IMR-90 (cell line): ENCODE results near the gene LY6G6F.

ENCODE experiments used
- CEBPB ChIP-seq: IDR thresholded peaks from 2 replicates; pipeline ENCODE4 v1.6.1; 2012; ENCODE audit warnings: low read depth, low read length, improper control_type of control experiment
- FOS ChIP-seq: fragments of 150-350 bp; IDR thresholded peaks from 2 replicates; pipeline ENCODE4 v1.6.1; 2016; ENCODE audit warnings: low read depth, low read length
- MAFK ChIP-seq: IDR thresholded peaks from 2 replicates; pipeline ENCODE4 v1.6.1; 2012; ENCODE audit warnings: low read depth, low read length, improper control_type of control experiment
- MAZ ChIP-seq: IDR thresholded peaks from 2 replicates; pipeline ENCODE4 v1.6.1; 2012; ENCODE audit warnings: low read depth, mild to moderate bottlenecking, low read length, improper control_type of control experiment, moderate library complexity, borderline replicate concordance
- MXI1 ChIP-seq: IDR thresholded peaks from 2 replicates; pipeline ENCODE4 v1.6.1; 2012; ENCODE audit warnings: low read depth, mild to moderate bottlenecking, low read length, moderate library complexity, borderline replicate concordance
- NFE2L2 ChIP-seq: fragments of 150-350 bp; IDR thresholded peaks from 2 replicates; pipeline ENCODE4 v1.6.1; 2016; ENCODE audit warnings: low read depth, mild to moderate bottlenecking, low read length
- POLR2A ChIP-seq: IDR thresholded peaks from 2 replicates; pipeline ENCODE4 v1.6.1; 2012; ENCODE audit warnings: mild to moderate bottlenecking, low read depth, low read length
- RAD21 ChIP-seq: IDR thresholded peaks from 2 replicates; pipeline ENCODE4 v1.6.1; 2012; ENCODE audit warnings: low read length, improper control_type of control experiment
- RFX5 ChIP-seq: IDR thresholded peaks from 2 replicates; pipeline ENCODE4 v1.8.0; 2012; ENCODE audit warnings: low read depth, mild to moderate bottlenecking, low read length, moderate library complexity
- SMC3 ChIP-seq: fragments of 150-350 bp; IDR thresholded peaks from 2 replicates; pipeline ENCODE4 v1.6.1; 2016; ENCODE audit warnings: low read depth, mild to moderate bottlenecking, antibody characterized with exemption, low read length, moderate library complexity
- TF ChIP-seq, protein P1 (sequence below): conservative IDR thresholded peaks from 2 replicates; pipeline ENCODE4 v1.5.1; 2012; ENCODE audit warnings: mild to moderate bottlenecking, low read depth, low read length, improper control_type of control experiment
- TF ChIP-seq, protein P2 (sequence below): fragments of 150-350 bp; IDR thresholded peaks from 2 replicates; pipeline ENCODE4 v1.6.1; 2016; ENCODE audit warnings: low read depth, mild to moderate bottlenecking, low read length, moderate library complexity, borderline replicate concordance

DNA sequence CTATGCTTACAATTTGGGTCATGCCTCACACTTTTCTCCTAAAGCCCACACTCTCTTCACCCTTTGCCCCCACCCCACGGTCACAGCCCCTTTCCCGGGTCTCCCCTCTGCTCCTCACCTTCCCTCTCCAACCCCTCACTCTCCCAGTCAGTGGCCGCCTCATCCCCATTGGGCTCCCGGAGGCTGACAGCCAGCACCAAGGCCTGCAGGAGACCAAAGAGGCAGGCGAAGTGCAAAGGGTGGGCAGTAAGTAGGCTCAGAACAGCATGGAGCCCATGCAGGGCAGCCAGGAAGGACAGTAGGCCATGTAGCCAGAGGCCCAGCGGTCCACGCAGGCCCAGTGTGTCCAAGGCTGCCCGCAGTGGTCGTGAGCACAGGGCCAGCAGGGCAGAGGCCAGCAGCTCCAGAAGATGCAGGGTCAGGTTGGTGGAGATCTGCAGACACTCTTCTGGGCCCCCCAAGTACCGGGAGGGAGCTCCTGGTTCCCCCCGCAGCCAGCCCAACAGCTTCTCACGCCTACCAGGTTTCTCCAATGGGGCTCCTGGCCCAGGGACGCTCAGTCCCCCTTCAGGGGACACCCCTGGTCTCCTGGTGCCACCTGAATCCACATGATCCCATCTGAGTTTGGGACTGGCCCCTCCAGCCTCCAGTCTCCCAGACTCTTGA is 47.5 kb upstream of the LY6G6F start:
- TF ChIP-seq MXI1 (no peak), POLR2A (no peak), RAD21 (no peak), FOS (no peak), MAZ (no peak), MAFK (no peak), CEBPB (no peak), SMC3 (no peak), NFE2L2 (no peak), RFX5 (no peak)
- TF ChIP-seq, protein P1, sequence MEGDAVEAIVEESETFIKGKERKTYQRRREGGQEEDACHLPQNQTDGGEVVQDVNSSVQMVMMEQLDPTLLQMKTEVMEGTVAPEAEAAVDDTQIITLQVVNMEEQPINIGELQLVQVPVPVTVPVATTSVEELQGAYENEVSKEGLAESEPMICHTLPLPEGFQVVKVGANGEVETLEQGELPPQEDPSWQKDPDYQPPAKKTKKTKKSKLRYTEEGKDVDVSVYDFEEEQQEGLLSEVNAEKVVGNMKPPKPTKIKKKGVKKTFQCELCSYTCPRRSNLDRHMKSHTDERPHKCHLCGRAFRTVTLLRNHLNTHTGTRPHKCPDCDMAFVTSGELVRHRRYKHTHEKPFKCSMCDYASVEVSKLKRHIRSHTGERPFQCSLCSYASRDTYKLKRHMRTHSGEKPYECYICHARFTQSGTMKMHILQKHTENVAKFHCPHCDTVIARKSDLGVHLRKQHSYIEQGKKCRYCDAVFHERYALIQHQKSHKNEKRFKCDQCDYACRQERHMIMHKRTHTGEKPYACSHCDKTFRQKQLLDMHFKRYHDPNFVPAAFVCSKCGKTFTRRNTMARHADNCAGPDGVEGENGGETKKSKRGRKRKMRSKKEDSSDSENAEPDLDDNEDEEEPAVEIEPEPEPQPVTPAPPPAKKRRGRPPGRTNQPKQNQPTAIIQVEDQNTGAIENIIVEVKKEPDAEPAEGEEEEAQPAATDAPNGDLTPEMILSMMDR: no peak
- TF ChIP-seq, protein P2, sequence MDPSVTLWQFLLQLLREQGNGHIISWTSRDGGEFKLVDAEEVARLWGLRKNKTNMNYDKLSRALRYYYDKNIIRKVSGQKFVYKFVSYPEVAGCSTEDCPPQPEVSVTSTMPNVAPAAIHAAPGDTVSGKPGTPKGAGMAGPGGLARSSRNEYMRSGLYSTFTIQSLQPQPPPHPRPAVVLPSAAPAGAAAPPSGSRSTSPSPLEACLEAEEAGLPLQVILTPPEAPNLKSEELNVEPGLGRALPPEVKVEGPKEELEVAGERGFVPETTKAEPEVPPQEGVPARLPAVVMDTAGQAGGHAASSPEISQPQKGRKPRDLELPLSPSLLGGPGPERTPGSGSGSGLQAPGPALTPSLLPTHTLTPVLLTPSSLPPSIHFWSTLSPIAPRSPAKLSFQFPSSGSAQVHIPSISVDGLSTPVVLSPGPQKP: no peak
